GM12801 (cell line): ENCODE measurements around the gene RGS19.

ENCODE experiments used
- TF ChIP-seq, protein P1 (sequence below): IDR thresholded peaks from one replicate; pipeline ENCODE4 v1.5.1; 2011; ENCODE audit warnings: control low read depth; ENCODE audit not compliant: insufficient read length; ENCODE audit errors: extremely low read depth

Gene RGS19

DNA sequence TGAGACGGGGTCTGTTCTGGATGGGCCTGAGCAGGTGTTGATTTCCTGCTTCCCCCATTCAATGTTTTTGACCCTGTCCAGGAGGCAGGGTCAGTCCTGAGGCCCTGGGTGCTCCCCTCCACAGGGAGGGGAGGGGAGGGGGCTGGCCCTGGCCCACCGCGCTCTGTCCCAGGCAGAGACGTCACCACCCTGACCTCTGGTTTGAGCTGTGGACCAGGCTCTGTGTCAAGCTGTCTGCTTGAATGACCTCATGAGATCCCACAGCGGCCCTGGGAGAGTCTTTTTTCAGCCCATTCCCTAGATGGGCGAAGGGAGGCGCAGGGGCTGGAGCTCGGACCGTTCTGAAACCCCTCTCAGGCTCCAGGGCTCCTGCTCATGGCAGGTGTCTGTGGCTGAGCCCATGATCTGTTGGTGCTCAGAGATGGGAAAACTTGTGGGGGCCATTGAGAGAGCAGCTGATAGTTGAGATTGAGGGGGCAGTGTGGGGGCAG lies 13.7 kb upstream of the RGS19 start:
- TF ChIP-seq, protein P1, sequence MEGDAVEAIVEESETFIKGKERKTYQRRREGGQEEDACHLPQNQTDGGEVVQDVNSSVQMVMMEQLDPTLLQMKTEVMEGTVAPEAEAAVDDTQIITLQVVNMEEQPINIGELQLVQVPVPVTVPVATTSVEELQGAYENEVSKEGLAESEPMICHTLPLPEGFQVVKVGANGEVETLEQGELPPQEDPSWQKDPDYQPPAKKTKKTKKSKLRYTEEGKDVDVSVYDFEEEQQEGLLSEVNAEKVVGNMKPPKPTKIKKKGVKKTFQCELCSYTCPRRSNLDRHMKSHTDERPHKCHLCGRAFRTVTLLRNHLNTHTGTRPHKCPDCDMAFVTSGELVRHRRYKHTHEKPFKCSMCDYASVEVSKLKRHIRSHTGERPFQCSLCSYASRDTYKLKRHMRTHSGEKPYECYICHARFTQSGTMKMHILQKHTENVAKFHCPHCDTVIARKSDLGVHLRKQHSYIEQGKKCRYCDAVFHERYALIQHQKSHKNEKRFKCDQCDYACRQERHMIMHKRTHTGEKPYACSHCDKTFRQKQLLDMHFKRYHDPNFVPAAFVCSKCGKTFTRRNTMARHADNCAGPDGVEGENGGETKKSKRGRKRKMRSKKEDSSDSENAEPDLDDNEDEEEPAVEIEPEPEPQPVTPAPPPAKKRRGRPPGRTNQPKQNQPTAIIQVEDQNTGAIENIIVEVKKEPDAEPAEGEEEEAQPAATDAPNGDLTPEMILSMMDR: no peak

DNA sequence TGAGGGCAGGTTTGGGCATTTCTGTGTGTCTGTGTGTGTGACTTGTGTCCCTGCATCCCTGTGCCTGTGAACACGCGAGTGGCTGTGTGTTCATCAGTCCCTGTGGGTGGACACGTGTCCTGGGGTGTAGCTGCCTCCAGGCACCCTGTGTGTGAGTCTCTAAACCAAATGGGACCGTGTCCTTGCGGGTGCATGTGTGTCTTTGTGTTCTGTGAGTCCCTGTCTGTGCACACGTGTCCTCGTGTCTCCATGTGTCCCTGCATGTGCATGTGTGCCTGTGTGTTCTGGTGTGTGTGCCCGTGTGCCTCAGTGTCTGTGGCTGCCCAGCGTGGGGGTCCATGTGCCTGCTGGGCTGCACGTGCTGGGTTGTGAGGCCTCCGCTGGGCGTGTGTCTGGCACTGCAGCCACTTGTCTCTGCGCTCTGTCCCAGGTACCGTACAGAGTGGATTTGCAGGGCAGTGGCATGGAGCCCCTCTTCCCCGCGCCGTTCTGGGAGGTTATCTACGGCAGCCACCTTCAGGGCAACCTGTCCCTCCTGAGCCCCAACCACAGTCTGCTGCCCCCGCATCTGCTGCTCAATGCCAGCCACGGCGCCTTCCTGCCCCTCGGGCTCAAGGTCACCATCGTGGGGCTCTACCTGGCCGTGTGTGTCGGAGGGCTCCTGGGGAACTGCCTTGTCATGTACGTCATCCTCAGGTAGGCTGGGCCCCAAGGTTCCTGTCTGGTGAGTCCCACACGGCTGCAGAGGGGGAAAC lies 13.1 kb upstream of the RGS19 start:
- TF ChIP-seq, protein P1: no peak

DNA sequence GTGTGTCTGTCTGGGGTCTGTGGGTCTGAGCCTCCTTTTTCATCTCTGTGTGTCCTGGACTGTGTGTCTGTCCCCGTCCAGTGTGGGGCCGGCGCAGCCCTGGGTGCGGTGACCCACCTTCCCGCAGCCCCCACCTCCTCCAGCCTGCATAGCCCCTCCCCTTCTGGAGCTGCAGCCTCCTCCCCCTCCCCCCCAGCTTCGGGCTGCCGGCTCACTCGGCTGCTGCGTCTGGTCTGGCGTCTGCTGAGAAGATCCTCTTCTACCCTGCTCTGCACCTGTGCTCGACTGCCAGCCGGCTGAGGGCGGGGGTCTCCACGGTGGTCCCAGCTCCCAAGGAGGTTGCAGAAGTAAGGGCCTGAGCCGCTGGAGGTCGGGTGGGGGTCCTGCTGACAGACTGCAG lies 12.5 kb upstream of the RGS19 start:
- TF ChIP-seq, protein P1: no peak

DNA sequence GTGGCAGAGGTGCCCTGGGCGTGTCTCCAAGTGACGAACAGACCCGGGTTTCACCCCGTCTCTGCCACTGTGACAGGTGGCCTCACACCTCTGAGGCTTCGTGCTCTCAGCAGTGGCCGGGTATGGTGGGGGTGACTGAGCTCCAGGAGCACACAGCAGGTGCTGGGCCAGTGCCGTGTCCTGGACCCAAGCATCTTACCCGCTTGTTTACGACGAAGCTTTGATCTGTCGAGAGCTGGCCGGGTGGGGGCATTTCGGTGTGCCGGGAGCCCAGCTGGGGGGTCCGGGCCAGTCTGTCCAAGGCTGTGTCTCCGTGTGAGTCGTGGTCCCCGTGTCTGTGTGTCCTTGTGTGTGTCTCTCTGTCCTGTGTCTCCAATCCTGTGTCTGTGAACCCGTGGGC lies 12.0 kb upstream of the RGS19 start:
- TF ChIP-seq, protein P1: no peak

DNA sequence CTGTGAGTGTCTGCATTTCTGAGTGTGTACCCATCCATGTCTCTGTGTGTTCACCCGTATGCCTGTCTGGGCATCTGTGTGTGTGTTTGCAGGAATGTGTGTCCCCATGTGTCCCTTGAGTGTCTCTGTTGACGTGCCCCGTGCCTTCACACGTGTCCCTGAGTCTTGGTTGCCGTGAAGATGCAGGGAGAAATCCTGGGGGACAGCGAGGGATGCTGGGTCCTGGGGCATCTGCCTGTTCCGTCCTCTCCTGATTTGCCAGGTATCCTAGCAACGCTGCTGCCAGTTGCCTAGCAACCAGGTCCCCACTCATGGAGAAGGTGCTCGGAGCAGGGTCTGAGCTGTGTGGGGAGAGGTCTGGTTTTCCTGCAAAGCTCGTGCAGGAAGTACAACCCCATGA lies 10.8 kb upstream of the RGS19 start:
- TF ChIP-seq, protein P1: no peak

DNA sequence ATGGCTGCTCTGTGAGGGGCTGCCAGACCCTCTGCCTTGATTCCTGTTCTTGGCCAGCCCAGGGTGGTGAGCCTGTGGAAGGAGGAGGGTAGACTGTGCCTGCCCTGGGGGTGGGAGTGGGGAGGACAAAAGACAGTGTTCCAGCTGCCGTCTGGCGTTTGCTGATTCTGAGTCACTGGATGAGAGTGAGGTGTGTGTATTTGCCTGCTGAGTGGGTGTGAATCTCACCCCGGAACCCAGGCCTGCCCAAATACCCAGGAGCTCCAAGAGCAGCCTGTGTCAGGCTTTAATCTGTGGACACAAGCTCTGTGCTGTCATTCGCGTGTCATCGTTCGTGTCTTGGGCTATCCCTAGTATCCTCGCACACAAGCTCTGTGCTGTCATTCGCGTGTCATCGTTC lies 7.5 kb upstream of the RGS19 start:
- TF ChIP-seq, protein P1: no peak

DNA sequence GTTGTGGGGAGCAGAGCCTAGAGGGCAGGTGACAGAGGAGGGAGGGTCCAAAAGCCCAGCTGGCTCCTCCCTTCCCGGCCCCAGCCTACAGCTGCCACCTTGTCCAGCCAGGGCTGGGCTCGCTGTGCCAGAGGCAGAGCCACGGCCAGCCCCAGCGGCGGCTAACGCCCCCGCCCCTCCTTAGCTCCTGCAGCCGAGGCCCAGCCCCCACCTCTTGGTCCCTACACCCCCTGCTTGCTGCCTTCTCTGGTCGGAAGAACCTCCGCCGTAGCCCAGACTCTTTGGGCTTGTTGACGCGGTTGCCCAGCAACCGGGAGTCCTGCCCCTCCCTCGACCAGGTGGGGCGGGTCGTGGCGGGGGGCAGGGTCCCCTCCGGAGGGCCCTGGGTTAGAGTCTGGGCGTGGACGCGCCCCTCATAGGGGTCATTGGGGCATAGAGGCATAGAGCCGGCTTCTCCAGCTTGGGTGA lies 5.4 kb upstream of the RGS19 start:
- TF ChIP-seq, protein P1: no peak
